Liver (tissue), 9 donors: ENCODE measurements around the gene GULP1. TPM values are rescaled to one million over a fixed set of nuclear protein-coding genes. Genes with fewer than 3 reads are reported as not detected.

Source experiments
- DNase-seq: peaks from one replicate; pipeline ENCODE4 v3.0.0-alpha.2; 2017; ENCODE audit warnings: low spot score
- H3K27ac ChIP-seq, 2 donors: one replicate each; pipeline ENCODE4 v1.7.0; 2013; ENCODE audit warnings: inconsistent platforms in 2 of 2, low read length in 2 of 2, control low read depth in 1 of 2, low read depth in 1 of 2, mild to moderate bottlenecking in 1 of 2
- H3K27me3 ChIP-seq, 4 donors: one replicate each; pipeline versions ENCODE4 v1.6.1 to v1.7.0; 2013; ENCODE audit warnings: low read length in 3 of 4, inconsistent platforms in 1 of 4, mild to moderate bottlenecking in 1 of 4, moderate library complexity in 1 of 4; ENCODE audit not compliant: control insufficient read depth in 4 of 4, insufficient read depth in 4 of 4
- H3K36me3 ChIP-seq, 4 donors: one replicate each; pipeline versions ENCODE4 v1.6.1 to v1.7.0; 2013; ENCODE audit warnings: low read length in 3 of 4, mild to moderate bottlenecking in 3 of 4, low read depth in 1 of 4, moderate library complexity in 1 of 4; ENCODE audit not compliant: control insufficient read depth in 4 of 4, insufficient read depth in 3 of 4
- H3K4me1 ChIP-seq, 4 donors: one replicate each; pipeline versions ENCODE4 v1.6.1 to v1.7.0; 2013; ENCODE audit warnings: low read length in 3 of 4, mild to moderate bottlenecking in 3 of 4, moderate library complexity in 1 of 4; ENCODE audit not compliant: control insufficient read depth in 4 of 4, insufficient read depth in 4 of 4
- H3K4me3 ChIP-seq, 3 donors: one replicate each; pipeline versions ENCODE4 v1.6.1 to v1.7.0; 2013; ENCODE audit warnings: low read length in 3 of 3, control low read depth in 1 of 3, low read depth in 1 of 3, mild to moderate bottlenecking in 1 of 3
- H3K9ac ChIP-seq, 2 donors: one replicate each; pipeline ENCODE4 v1.7.0; 2013; ENCODE audit warnings: low read length in 2 of 2, mild to moderate bottlenecking in 2 of 2, moderate library complexity in 2 of 2, control low read depth in 1 of 2, low read depth in 1 of 2
- H3K9me3 ChIP-seq, 4 donors: one replicate each; pipeline versions ENCODE4 v1.6.1 to v1.7.0; 2013; ENCODE audit warnings: low read length in 3 of 4; ENCODE audit not compliant: control insufficient read depth in 4 of 4
- EGR1 ChIP-seq, 2 donors: IDR thresholded peaks; 2 replicates each; pipeline ENCODE4 v1.6.1; 2016 to 2018; ENCODE audit warnings: antibody characterized with exemption in 2 of 2, low read depth in 2 of 2
- HNF4A ChIP-seq, 2 donors: conservative IDR thresholded peaks; 2 replicates each; pipeline ENCODE4 v1.6.1; 2016; ENCODE audit warnings: antibody characterized with exemption in 2 of 2, mild to moderate bottlenecking in 2 of 2
- HNF4G ChIP-seq: IDR thresholded peaks from 2 replicates; pipeline ENCODE4 v1.6.1; 2016; ENCODE audit warnings: antibody characterized with exemption
- JUND ChIP-seq, 2 donors: IDR thresholded peaks; 2 replicates each; pipeline ENCODE4 v1.6.1; 2016; ENCODE audit warnings: antibody characterized with exemption in 2 of 2
- NR2F2 ChIP-seq: IDR thresholded peaks from 2 replicates; pipeline ENCODE4 v1.6.1; 2016; ENCODE audit warnings: antibody characterized with exemption
- RAD21 ChIP-seq, 2 donors: IDR thresholded peaks; 2 replicates each; pipeline ENCODE4 v1.6.1; 2016; ENCODE audit warnings: antibody characterized with exemption in 2 of 2, mild to moderate bottlenecking in 2 of 2
- RXRA ChIP-seq, 2 donors: IDR thresholded peaks; 2 replicates each; pipeline ENCODE4 v1.6.1; 2017 to 2018; ENCODE audit warnings: antibody characterized with exemption in 2 of 2, mild to moderate bottlenecking in 1 of 2
- SP1 ChIP-seq: IDR thresholded peaks from 2 replicates; pipeline ENCODE4 v1.6.1; 2018; ENCODE audit warnings: antibody characterized with exemption, mild to moderate bottlenecking
- YY1 ChIP-seq: IDR thresholded peaks from 2 replicates; pipeline ENCODE4 v1.6.1; 2016; ENCODE audit warnings: antibody characterized with exemption, mild to moderate bottlenecking
- WGBS: extraction: QIAGEN DNeasy Blood & Tissue Kit; methylation state at CpG from one replicate; pipeline ENCODE4 v1.1.7; 2013; 5-methylcytosine and 5-hydroxymethylcytosine counted together
- polyA plus RNA-seq, 2 donors: library from polyadenylated mRNA; stranded (reverse) in 1 of 2; unstranded in 1 of 2; fragments of 200-250 nt in 1 of 2; fragments of >200 nt in 1 of 2; fragmentation: Nextera tagmentation in 1 of 2; extraction: Ambion mirVana in 1 of 2; gene quantifications; one replicate each; pipeline versions ENCODE4 v1.2.1 to v1.2.3, GENCODE V29; 2013 to 2015
- total RNA-seq, 2 donors: library from RNA; depleted of rRNA; stranded (reverse); fragments of >200 nt; gene quantifications; one replicate each; pipeline ENCODE4 v1.2.3, GENCODE V29; 2014
- TF ChIP-seq, protein P1 (sequence below): IDR thresholded peaks from 2 replicates; pipeline ENCODE4 v1.6.1; 2016; ENCODE audit warnings: antibody characterized with exemption, mild to moderate bottlenecking
- TF ChIP-seq, protein P2 (sequence below): IDR thresholded peaks from 2 replicates; pipeline ENCODE4 v1.6.1; 2016; ENCODE audit warnings: antibody characterized with exemption
- TF ChIP-seq, protein P3 (sequence below): fragments of 150-350 bp; IDR thresholded peaks from 2 replicates; pipeline ENCODE4 v1.5.1; 2017; ENCODE audit warnings: improper control_type of control experiment, low read depth, low read length; ENCODE audit not compliant: missing input control
- TF ChIP-seq, protein P4 (sequence below): IDR thresholded peaks from 2 replicates; pipeline ENCODE4 v1.6.1; 2016; ENCODE audit warnings: antibody characterized with exemption
- donor health status: healthy.
- donor health status: healthy.
- donor health status: healthy.
- donor health status: healthy.
- donor health status: healthy.

The GULP1 gene
- total and polyA plus RNA-seq, 4 donors, result 0.53 to 6.9 (median 0.89) TPM

DNA sequence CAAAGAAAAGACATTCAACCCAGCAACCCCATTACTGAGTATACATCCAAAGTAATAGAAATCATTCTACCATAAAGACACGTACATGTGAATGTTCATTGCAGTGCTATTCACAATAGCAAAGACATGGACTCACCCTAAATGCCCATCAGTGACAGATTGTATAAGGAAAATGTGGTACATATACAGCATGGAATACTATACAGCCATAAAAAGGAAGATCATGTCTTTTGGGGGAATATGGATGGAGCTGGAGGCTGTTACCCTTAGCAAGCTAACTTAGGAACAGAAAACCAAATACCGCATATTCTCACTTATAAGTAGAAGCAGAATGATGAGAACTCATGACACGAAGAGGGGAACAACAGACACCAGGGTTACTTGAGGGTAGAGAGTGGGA lies 145.9 kb downstream of the GULP1 start (continued):
- TF ChIP-seq, protein P1, sequence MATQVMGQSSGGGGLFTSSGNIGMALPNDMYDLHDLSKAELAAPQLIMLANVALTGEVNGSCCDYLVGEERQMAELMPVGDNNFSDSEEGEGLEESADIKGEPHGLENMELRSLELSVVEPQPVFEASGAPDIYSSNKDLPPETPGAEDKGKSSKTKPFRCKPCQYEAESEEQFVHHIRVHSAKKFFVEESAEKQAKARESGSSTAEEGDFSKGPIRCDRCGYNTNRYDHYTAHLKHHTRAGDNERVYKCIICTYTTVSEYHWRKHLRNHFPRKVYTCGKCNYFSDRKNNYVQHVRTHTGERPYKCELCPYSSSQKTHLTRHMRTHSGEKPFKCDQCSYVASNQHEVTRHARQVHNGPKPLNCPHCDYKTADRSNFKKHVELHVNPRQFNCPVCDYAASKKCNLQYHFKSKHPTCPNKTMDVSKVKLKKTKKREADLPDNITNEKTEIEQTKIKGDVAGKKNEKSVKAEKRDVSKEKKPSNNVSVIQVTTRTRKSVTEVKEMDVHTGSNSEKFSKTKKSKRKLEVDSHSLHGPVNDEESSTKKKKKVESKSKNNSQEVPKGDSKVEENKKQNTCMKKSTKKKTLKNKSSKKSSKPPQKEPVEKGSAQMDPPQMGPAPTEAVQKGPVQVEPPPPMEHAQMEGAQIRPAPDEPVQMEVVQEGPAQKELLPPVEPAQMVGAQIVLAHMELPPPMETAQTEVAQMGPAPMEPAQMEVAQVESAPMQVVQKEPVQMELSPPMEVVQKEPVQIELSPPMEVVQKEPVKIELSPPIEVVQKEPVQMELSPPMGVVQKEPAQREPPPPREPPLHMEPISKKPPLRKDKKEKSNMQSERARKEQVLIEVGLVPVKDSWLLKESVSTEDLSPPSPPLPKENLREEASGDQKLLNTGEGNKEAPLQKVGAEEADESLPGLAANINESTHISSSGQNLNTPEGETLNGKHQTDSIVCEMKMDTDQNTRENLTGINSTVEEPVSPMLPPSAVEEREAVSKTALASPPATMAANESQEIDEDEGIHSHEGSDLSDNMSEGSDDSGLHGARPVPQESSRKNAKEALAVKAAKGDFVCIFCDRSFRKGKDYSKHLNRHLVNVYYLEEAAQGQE, result no peak
- TF ChIP-seq SP1 (no peak), EGR1 (IDR thresholded peaks at IDR 0.05; ENCODE audit: low read depth in 2 of 2) (no peak)

DNA sequence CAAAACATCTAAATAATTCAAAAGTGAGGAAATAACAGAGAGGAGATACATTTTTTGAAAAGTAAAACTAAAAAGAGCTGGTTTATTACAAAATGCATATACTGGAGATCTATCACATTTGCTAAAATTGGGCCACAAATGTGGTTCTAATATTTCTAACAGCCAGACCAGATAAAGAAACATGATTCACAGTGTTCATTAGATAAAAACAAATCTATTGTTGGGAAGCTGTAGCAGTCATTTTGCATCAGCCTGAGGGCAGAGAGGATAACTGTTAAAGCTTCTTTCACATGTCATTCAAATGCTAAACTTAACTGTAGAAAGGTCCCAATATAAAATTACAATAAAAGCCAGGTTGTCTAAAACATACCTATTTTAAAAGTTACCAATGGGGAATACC lies 148.3 kb downstream of the GULP1 start:
- DNase-seq, result no peak
- H3K27me3 ChIP-seq, result no peaks in the 10 kb centered on the region

DNA sequence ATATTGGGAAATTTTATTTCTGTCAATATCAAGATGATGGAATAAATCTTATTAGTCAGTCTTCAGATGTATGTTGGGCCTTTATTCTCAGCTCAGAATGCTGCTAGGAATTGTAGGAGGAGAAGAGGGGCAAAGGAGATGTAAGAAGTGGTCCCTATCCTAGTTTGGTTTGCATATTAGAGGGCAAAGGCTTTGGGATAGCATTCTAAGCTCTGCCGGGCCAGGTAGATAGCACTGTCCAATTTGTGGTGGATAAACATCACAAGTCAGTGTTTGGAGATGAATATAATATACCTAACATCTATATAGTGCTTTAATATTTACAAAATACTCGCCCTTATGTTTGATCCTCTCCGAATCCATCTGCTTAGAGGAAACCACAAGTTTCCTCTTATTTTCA lies 149.2 kb downstream of the GULP1 start:
- Histone ChIP-seq H3K4me1 (no peaks in the 10 kb centered on the region), H3K4me3 (no peak overlapping the region), H3K9ac (no peak overlapping the region), H3K27ac (no peak overlapping the region), H3K27me3 (no peaks in the 10 kb centered on the region), H3K36me3 (no peaks in the 10 kb centered on the region), H3K9me3 (no peaks in the 10 kb centered on the region)
- WGBS, result 67% methylated on average over 3 of the region's 3 CpGs
- no peak for DNase-seq
- TF ChIP-seq HNF4A (conservative IDR thresholded peaks at IDR 0.05) (no peak), JUND (IDR thresholded peaks at IDR 0.05) (no peak), EGR1 (IDR thresholded peaks at IDR 0.05; ENCODE audit: low read depth in 2 of 2) (no peak), NR2F2 (no peak), YY1 (no peak), HNF4G (no peak), RXRA (IDR thresholded peaks at IDR 0.05) (no peak), RAD21 (IDR thresholded peaks at IDR 0.05) (no peak)
- TF ChIP-seq, protein P2, sequence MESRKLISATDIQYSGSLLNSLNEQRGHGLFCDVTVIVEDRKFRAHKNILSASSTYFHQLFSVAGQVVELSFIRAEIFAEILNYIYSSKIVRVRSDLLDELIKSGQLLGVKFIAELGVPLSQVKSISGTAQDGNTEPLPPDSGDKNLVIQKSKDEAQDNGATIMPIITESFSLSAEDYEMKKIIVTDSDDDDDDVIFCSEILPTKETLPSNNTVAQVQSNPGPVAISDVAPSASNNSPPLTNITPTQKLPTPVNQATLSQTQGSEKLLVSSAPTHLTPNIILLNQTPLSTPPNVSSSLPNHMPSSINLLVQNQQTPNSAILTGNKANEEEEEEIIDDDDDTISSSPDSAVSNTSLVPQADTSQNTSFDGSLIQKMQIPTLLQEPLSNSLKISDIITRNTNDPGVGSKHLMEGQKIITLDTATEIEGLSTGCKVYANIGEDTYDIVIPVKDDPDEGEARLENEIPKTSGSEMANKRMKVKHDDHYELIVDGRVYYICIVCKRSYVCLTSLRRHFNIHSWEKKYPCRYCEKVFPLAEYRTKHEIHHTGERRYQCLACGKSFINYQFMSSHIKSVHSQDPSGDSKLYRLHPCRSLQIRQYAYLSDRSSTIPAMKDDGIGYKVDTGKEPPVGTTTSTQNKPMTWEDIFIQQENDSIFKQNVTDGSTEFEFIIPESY, result no peak
- TF ChIP-seq, protein P1, result no peak
- TF ChIP-seq, protein P3, sequence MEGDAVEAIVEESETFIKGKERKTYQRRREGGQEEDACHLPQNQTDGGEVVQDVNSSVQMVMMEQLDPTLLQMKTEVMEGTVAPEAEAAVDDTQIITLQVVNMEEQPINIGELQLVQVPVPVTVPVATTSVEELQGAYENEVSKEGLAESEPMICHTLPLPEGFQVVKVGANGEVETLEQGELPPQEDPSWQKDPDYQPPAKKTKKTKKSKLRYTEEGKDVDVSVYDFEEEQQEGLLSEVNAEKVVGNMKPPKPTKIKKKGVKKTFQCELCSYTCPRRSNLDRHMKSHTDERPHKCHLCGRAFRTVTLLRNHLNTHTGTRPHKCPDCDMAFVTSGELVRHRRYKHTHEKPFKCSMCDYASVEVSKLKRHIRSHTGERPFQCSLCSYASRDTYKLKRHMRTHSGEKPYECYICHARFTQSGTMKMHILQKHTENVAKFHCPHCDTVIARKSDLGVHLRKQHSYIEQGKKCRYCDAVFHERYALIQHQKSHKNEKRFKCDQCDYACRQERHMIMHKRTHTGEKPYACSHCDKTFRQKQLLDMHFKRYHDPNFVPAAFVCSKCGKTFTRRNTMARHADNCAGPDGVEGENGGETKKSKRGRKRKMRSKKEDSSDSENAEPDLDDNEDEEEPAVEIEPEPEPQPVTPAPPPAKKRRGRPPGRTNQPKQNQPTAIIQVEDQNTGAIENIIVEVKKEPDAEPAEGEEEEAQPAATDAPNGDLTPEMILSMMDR, result no peak
- TF ChIP-seq, protein P4, sequence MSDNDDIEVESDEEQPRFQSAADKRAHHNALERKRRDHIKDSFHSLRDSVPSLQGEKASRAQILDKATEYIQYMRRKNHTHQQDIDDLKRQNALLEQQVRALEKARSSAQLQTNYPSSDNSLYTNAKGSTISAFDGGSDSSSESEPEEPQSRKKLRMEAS, result no peak

More for the DNA sequence above, 148.3 kb downstream of the GULP1 start:
- Histone ChIP-seq H3K4me3 (no peak overlapping the region), H3K9ac (no peak overlapping the region), H3K27ac (no peak overlapping the region), H3K4me1 (no peaks in the 10 kb centered on the region), H3K9me3 (no peaks in the 10 kb centered on the region), H3K36me3 (no peaks in the 10 kb centered on the region)
- TF ChIP-seq, protein P1, result no peak
